HepG2 (cell line): Measurements from ENCODE around the gene LRRC40. TPM values are rescaled to one million over a fixed set of nuclear protein-coding genes. Genes with fewer than 3 reads are reported as not detected.
A peak's percentile ranks its signal among the peaks of the same experiment; 100 is the strongest.

Source experiments
- ATAC-seq: fragments of 200-7000 bp; cut with Tn5 transposase; 3 replicates; pipeline ENCODE4 v1.9.1; 2020; ENCODE audit warnings: mild to moderate bottlenecking, moderate library complexity
- BruUV-seq: library from RNA; stranded (reverse); fragments of 400-500 nt; replicated peaks from 2 replicates; lab custom pipeline; 2021; lab: Mats Ljungman, UMichigan
- CTCF ChIA-PET: fragments of 300-600 bp; formaldehyde crosslinking; extraction: SDS; loops from one replicate; lab custom pipeline; 2021; ENCODE audit warnings: low total read pairs, inconsistent platforms, low intra/inter-chr PET ratio; lab: Yijun Ruan, JAX
- POLR2A ChIA-PET: fragments of 350-600 bp; sonication (Branson Sonifier 250); formaldehyde crosslinking; loops from one replicate; lab custom pipeline; 2020; ENCODE audit warnings: antibody characterized with exemption, inconsistent platforms; lab: Yijun Ruan, JAX
- DNase-seq: peaks from one replicate; pipeline ENCODE4 v3.0.0-alpha.2; 2015; ENCODE audit warnings: low spot score
- FAIRE-seq: peaks from 3 replicates; lab custom pipeline; 2011; peaks lifted over from hg19 to GRCh38; lab: Jason Lieb, UNC
- H2AFZ ChIP-seq: one replicate; pipeline ENCODE4 v1.6.1; 2011; ENCODE audit warnings: low read length, inconsistent platforms
- H3K27ac ChIP-seq: fragments of 300-600 bp; 3 replicates; pipeline ENCODE4 v1.8.0; 2011; ENCODE audit warnings: mixed run types, mild to moderate bottlenecking, mixed read lengths, low read length, inconsistent platforms; ENCODE audit not compliant: insufficient read depth; ENCODE audit errors: extremely low read length
- H3K27me3 ChIP-seq, 2 experiments: fragments of 200-600 bp in 1 of 2; 2 replicates in 1 of 2; 3 replicates in 1 of 2; pipeline versions ENCODE4 v1.6.0 to v1.8.0; 2011; ENCODE audit warnings: low read length in 2 of 2, mild to moderate bottlenecking in 2 of 2, moderate library complexity in 2 of 2, inconsistent platforms in 1 of 2; ENCODE audit not compliant: insufficient read depth in 2 of 2, control insufficient read depth in 1 of 2
- H3K36me3 ChIP-seq, 2 experiments: fragments of 200-600 bp in 1 of 2; replicated peaks in 1 of 2; 2 replicates in 1 of 2; 3 replicates in 1 of 2; pipeline versions ENCODE4 v1.5.1 to v1.8.0; 2011; ENCODE audit warnings: low read length in 2 of 2, inconsistent platforms in 1 of 2; ENCODE audit not compliant: insufficient read depth in 2 of 2, control insufficient read depth in 1 of 2
- H3K4me1 ChIP-seq: 2 replicates; pipeline ENCODE4 v1.5.1; 2012; ENCODE audit warnings: low read length, inconsistent platforms; ENCODE audit not compliant: insufficient read depth
- H3K4me2 ChIP-seq: 2 replicates; pipeline ENCODE4 v1.6.0; 2011; ENCODE audit warnings: low read depth, low read length, inconsistent platforms
- H3K4me3 ChIP-seq, 3 experiments: fragments of 200-600 bp in 1 of 3; sonication (generic), shearing (Covaris generic) in 1 of 3; replicated peaks in 1 of 3; 2 replicates each; pipeline ENCODE4 v1.5.1; 2011 to 2016; ENCODE audit warnings: low read length in 3 of 3, inconsistent platforms in 2 of 3, low read depth in 2 of 3, mild to moderate bottlenecking in 2 of 3, control low read depth in 1 of 3, mixed read lengths in 1 of 3; ENCODE audit not compliant: insufficient read depth in 1 of 3
- H3K79me2 ChIP-seq: one replicate; pipeline ENCODE4 v1.6.1; 2011; ENCODE audit warnings: low read length, inconsistent platforms; ENCODE audit not compliant: insufficient read depth
- H3K9ac ChIP-seq: 2 replicates; pipeline ENCODE4 v1.6.0; 2011; ENCODE audit warnings: mild to moderate bottlenecking, low read depth, low read length, inconsistent platforms; ENCODE audit not compliant: insufficient read depth
- H3K9me3 ChIP-seq: 2 replicates; pipeline ENCODE4 v1.5.1; 2012; ENCODE audit warnings: mild to moderate bottlenecking, low read length
- H4K20me1 ChIP-seq: 2 replicates; pipeline ENCODE4 v1.6.0; 2011; ENCODE audit warnings: inconsistent platforms, mild to moderate bottlenecking, low read length, moderate library complexity; ENCODE audit not compliant: insufficient read depth
- DPF2 ChIP-seq: sonication (generic); formaldehyde crosslinking; IDR thresholded peaks from 2 replicates; pipeline ENCODE4 v1.4.0; 2020; ENCODE audit warnings: mild to moderate bottlenecking, low read depth, missing genetic modification reagents, borderline replicate concordance
- JDP2 ChIP-seq: sonication (generic); formaldehyde crosslinking; IDR thresholded peaks from 2 replicates; pipeline ENCODE4 v1.8.1; 2022; ENCODE audit warnings: missing genetic modification reagents, borderline replicate concordance
- MAFF ChIP-seq: IDR thresholded peaks from 2 replicates; pipeline ENCODE4 v1.6.1; 2011; ENCODE audit warnings: low read depth, low read length, improper control_type of control experiment
- MAFK ChIP-seq, 2 experiments: IDR thresholded peaks in 1 of 2; conservative IDR thresholded peaks in 1 of 2; 2 replicates each; pipeline ENCODE4 v1.6.1; 2011; ENCODE audit warnings: improper control_type of control experiment in 2 of 2, low read length in 2 of 2
- MNT ChIP-seq: fragments of 450-650 bp; IDR thresholded peaks from 2 replicates; pipeline ENCODE4 v1.6.1; 2016
- NFRKB ChIP-seq: fragments of 450-650 bp; IDR thresholded peaks from 2 replicates; pipeline ENCODE4 v1.6.1; 2017
- ZNF546 ChIP-seq: sonication (generic); formaldehyde crosslinking; conservative IDR thresholded peaks from 2 replicates; pipeline ENCODE4 v1.8.1; 2023; ENCODE audit warnings: mild to moderate bottlenecking, missing genetic modification reagents
- ZNF552 ChIP-seq: sonication (generic); formaldehyde crosslinking; IDR thresholded peaks from 2 replicates; pipeline ENCODE4 v1.9.0; 2022; ENCODE audit warnings: missing genetic modification reagents, mild to moderate bottlenecking, borderline replicate concordance
- ZSCAN21 ChIP-seq: sonication (generic); formaldehyde crosslinking; IDR thresholded peaks from 2 replicates; pipeline ENCODE4 v1.8.0; 2022; ENCODE audit warnings: mild to moderate bottlenecking, missing genetic modification reagents, moderate library complexity, borderline replicate concordance
- ZSCAN31 ChIP-seq: sonication (generic); formaldehyde crosslinking; IDR thresholded peaks from 2 replicates; pipeline ENCODE4 v1.5.0; 2020; ENCODE audit warnings: low read depth, mild to moderate bottlenecking, missing genetic modification reagents
- WGBS: methylation state at CpG from one replicate; pipeline ENCODE4 v1.1.6; 2017; ENCODE audit warnings: low lambda C conversion rate; 5-methylcytosine and 5-hydroxymethylcytosine counted together
- in situ Hi-C: cut with HindIII; loops from 2 replicates; pipeline ENCODE4 v1.10.0; 2017; ENCODE audit warnings: low pct_unique_long_range_greater_than_20kb; ENCODE audit not compliant: extremely low pct_ligation_motif_present
- intact Hi-C: fragments of 100-400 bp; cut with micrococcal nuclease; formaldehyde crosslinking; loops from one replicate; pipeline ENCODE4 v1.10.0; 2022; ENCODE audit not compliant: unreplicated experiment
- polyA plus RNA-seq, 8 experiments: library from polyadenylated mRNA; depleted of rRNA in 3 of 8; stranded (reverse) in 7 of 8; unstranded in 1 of 8; fragments of >200 nt; fragmentation: Illumina TruSeq in 4 of 8; extraction: Trizol in 4 of 8; gene quantifications; 2 replicates each; pipeline versions ENCODE4 v1.2.1 to v1.2.3, GENCODE V29; 2011 to 2016; ENCODE audit warnings: low read depth in 4 of 8, missing spikeins in 1 of 8, mixed read lengths in 1 of 8; ENCODE audit not compliant: insufficient read depth in 1 of 8
- total RNA-seq, 5 experiments: library from RNA; depleted of rRNA; stranded (reverse); fragments of >200 nt; fragmentation: Illumina TruSeq; extraction: Trizol; gene quantifications; 2 replicates each; pipeline ENCODE4 v1.2.3, GENCODE V29; 2016; ENCODE audit warnings: low read depth in 1 of 5
- TF ChIP-seq, protein P1 (sequence below): sonication (generic); formaldehyde crosslinking; IDR thresholded peaks from 2 replicates; pipeline ENCODE4 v1.4.0; 2020; ENCODE audit warnings: mild to moderate bottlenecking, missing genetic modification reagents

The LRRC40 gene
- total and polyA plus RNA-seq, 2 of the 13 experiments (the other 11 are each of a cell fraction or from before 2014, with no cell fraction given) = 10.3 to 32.7 TPM

DNA sequence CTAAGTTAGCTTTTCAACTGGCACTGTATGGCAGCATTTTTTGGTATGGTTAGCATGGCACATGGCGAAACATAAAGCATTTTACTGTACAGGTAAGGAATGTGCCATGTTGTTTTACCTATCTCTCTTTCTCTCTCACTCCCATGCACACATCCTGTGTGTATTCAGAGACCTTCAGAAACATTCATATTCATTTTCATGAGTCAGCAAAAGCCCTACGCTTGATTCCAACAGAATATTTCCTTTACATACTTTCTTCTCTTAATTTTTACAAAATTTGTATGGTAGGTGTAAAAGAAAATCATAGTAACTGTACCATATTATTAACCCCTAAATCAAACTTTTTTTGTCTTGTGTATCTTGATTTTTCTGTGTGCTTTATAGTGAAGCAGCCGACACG, 26.1 kb upstream of the LRRC40 start:
- Histone ChIP-seq H3K27me3 (no peaks in the 10 kb centered on the region), H3K27ac (no peak overlapping the region), H2AFZ (no peak overlapping the region), H3K79me2 (peaks cover 25% of the 10 kb centered on the region), H4K20me1 (peaks cover 2% of the 10 kb centered on the region; the same call in 1 of the 2 replicates), H3K9ac (no peak overlapping the region), H3K4me1 (peaks cover 11% of the 10 kb centered on the region; the same call in 1 of the 2 replicates), H3K4me3 (no peak overlapping the region), H3K36me3 (peaks cover 7 to 93% of the 10 kb centered on the region in 2 experiments), H3K9me3 (no peaks in the 10 kb centered on the region), H3K4me2 (no peak overlapping the region)
- no peak for TF ChIP-seq ZSCAN31
- peak; percentile 97 to 98 for TF ChIP-seq MAFK (conservative IDR thresholded peaks at IDR 0.05 in 1 of 2, IDR thresholded peaks at IDR 0.05 in 1 of 2; ENCODE audit: low read length in 2 of 2)
- no peak for TF ChIP-seq ZSCAN21 (CRISPR knock-in tag)
- no peak for TF ChIP-seq DPF2 (CRISPR knock-in tag)
- no peak for TF ChIP-seq ZNF552 (CRISPR knock-in tag)
- no peak for TF ChIP-seq MNT
- TF ChIP-seq, protein P1, sequence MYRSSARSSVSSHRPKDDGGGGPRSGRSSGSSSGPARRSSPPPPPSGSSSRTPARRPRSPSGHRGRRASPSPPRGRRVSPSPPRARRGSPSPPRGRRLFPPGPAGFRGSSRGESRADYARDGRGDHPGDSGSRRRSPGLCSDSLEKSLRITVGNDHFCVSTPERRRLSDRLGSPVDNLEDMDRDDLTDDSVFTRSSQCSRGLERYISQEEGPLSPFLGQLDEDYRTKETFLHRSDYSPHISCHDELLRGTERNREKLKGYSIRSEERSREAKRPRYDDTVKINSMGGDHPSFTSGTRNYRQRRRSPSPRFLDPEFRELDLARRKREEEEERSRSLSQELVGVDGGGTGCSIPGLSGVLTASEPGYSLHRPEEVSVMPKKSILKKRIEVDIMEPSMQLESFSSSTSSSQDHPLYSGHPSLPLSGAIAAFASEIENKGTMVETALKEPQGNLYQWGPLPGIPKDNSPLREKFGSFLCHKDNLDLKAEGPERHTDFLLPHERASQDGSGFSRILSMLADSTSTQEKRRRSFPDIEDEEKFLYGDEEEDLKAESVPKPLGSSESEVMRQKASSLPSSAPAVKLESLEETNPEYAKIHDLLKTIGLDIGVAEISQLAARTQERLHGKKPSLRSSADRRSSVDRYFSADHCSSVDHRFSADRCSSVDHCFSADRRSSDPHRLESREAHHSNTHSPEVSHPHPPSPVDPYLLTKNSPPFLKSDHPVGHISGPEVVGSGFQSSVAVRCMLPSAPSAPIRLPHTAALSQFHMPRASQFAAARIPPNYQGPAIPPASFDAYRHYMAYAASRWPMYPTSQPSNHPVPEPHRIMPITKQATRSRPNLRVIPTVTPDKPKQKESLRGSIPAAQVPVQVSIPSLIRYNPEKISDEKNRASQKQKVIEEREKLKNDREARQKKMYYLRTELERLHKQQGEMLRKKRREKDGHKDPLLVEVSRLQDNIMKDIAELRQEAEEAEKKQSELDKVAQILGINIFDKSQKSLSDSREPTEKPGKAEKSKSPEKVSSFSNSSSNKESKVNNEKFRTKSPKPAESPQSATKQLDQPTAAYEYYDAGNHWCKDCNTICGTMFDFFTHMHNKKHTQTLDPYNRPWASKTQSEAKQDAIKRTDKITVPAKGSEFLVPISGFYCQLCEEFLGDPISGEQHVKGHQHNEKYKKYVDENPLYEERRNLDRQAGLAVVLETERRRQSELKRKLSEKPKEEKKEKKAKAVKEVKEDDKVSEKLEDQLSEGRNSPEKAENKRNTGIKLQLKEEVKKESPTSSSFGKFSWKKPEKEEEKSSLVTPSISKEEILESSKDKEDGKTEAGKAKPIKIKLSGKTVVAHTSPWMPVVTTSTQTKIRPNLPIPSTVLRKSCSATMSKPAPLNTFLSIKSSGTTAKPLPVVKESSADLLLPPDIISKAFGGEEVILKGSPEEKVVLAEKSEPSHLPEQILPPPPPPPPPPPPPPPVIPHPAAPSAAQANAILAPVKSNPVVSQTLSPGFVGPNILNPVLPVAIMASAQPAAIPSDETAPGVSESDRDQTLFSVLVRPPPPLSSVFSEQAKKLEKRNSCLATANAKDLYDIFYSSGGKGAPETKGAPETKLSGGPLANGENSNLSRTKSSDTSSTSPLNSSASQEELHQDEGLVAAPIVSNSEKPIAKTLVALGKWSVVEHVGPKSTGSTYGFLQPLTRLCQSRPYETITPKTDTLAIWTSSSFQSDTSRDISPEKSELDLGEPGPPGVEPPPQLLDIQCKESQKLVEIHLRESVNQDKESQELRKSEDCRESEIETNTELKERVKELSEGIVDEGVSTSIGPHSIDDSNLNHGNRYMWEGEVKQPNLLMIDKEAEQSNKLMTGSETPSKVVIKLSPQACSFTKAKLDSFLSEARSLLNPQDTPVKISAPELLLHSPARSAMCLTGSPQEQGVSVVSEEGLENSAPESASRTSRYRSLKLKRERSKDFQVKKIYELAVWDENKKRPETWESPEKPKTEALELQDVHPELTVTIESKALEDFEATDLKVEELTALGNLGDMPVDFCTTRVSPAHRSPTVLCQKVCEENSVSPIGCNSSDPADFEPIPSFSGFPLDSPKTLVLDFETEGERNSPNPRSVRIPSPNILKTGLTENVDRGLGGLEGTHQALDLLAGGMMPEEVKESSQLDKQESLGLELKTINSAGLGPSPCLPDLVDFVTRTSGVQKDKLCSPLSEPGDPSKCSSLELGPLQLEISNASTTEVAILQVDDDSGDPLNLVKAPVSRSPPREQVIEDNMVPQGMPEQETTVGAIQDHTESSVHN (CRISPR knock-in tag) = no peak
- TF ChIP-seq ZNF546 (CRISPR knock-in tag) = no peak
- TF ChIP-seq MAFF = peak; percentile 97
- no peak for TF ChIP-seq NFRKB
- no peak for TF ChIP-seq JDP2 (CRISPR knock-in tag)
- ChIA-PET POLR2A (interaction anchor here (1.2 kb wide), 1 partner anchor 10 kb away, joined by 4 read pairs; the partner anchor contains the start of gene SRSF11), CTCF (no interaction called here)
- in situ Hi-C loops (no loop called here), intact Hi-C loops (no loop called here)
- DNase-seq (no peak), FAIRE-seq (no peak), ATAC-seq (no peak)
- BruUV-seq = no TSS peak
- 96% methylated on average over 4 of the region's 4 CpGs for WGBS
